GM18526 (cell line): ENCODE measurements around the gene TTLL3.

Experiments used
- POLR2A ChIP-seq: IDR thresholded peaks from 3 replicates; pipeline ENCODE4 v1.6.1; 2011; ENCODE audit not compliant: insufficient read length; ENCODE audit errors: extremely low read depth

Gene TTLL3

GRCh38 chr3:9809615-9810432 is at the start of gene TTLL3:
TTLL3 (plus strand) TSS chr3:9810262; CDS start chr3:9810662, 400 bp downstream.
- TF ChIP-seq POLR2A, result peak; percentile 60

- no peak for TF ChIP-seq POLR2A
Observed at GRCh38 chr3:9760779-9761505, 49.1 kb upstream of the TTLL3 start.

- TF ChIP-seq POLR2A, result no peak
Observed at GRCh38 chr3:9761919-9762318, 48.1 kb upstream of the TTLL3 start.

GRCh38 chr3:9762871-9763270 is 47.2 kb upstream of the TTLL3 start:
- no peak for TF ChIP-seq POLR2A

- TF ChIP-seq POLR2A, result no peak
Observed at GRCh38 chr3:9765865-9766264, 44.2 kb upstream of the TTLL3 start.

- TF ChIP-seq POLR2A, result no peak
Observed at GRCh38 chr3:9767418-9767817, 42.6 kb upstream of the TTLL3 start.

GRCh38 chr3:9768141-9768775 is 41.8 kb upstream of the TTLL3 start:
- TF ChIP-seq POLR2A, result no peak

- no peak for TF ChIP-seq POLR2A
Observed at GRCh38 chr3:9769012-9769411, 41.0 kb upstream of the TTLL3 start.

- TF ChIP-seq POLR2A, result no peak
Observed at GRCh38 chr3:9769426-9770275, 40.4 kb upstream of the TTLL3 start, which contains the start of gene CAMK1. CAMK1 (minus strand) TSS chr3:9769947; CDS start chr3:9767749, 2,198 bp downstream.

- no peak for TF ChIP-seq POLR2A
Observed at GRCh38 chr3:9770276-9770812, 39.7 kb upstream of the TTLL3 start.

GRCh38 chr3:9776896-9777693 is 33.0 kb upstream of the TTLL3 start:
- TF ChIP-seq POLR2A, result no peak

GRCh38 chr3:9777694-9778021 is 32.4 kb upstream of the TTLL3 start:
- no peak for TF ChIP-seq POLR2A

- TF ChIP-seq POLR2A, result no peak
Observed at GRCh38 chr3:9778143-9779074, 31.7 kb upstream of the TTLL3 start.
